AG04449 (cell line): Measurements from ENCODE around the gene WT1.
"Not testable (repeated sequence)": the region's sequence is repeated elsewhere in the genome, so short reads cannot be mapped to it uniquely, and the experiment has no call there.

Experiments
- CTCF ChIA-PET: fragments of 350-600 bp; formaldehyde crosslinking; extraction: SDS; loops from one replicate; lab custom pipeline; 2021; ENCODE audit warnings: antibody characterized with exemption; lab: Yijun Ruan, JAX
- POLR2A ChIA-PET: fragments of 400-600, 350-600 bp; formaldehyde crosslinking; extraction: SDS; loops from one replicate; lab custom pipeline; 2020; ENCODE audit warnings: antibody characterized with exemption, inconsistent platforms; lab: Yijun Ruan, JAX
- DNase-seq: peaks from one replicate; pipeline ENCODE4 v3.0.0-alpha.2; 2010; ENCODE audit warnings: low read depth, low spot score
- H3K4me3 ChIP-seq: 2 replicates; pipeline ENCODE4 v1.5.1; 2011; ENCODE audit warnings: low read depth, mild to moderate bottlenecking, control low read depth, low read length
- TF ChIP-seq, protein P1 (sequence below): IDR thresholded peaks from one replicate; pipeline ENCODE4 v1.5.1; 2011; ENCODE audit warnings: mild to moderate bottlenecking, moderate library complexity, low read length, control low read depth, inconsistent platforms; ENCODE audit not compliant: insufficient read depth; ENCODE audit errors: missing control alignments

The WT1 gene

GRCh38 chr11:32435511-32435941 lies at the start of gene WT1:
Gene WT1, minus strand, starts transcription at chr11:32435539.
- POLR2A ChIA-PET, result no interaction called here
- H3K4me3 ChIP-seq, result no peak within 1 kb of the TSS

DNA sequence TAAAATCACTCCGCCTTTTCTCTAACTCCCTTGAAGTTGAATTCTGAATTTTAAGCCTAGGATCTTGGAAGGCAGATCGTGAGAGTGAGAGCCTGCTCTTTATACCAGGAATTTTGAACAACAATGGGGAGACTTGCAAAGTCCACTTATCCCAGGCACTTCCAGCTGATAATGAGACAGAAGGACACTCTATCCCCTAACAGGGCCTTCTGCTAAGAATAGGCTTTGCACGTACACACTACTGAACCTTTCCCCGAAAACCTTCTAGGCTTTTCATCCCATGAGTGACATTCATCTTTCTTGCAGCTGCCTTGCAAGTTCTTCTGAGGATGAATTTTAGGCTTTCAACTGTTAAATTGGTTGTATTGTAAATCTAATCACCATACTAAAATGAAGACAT lies 44.0 kb upstream of the WT1 start:
- ChIA-PET CTCF (no interaction called here), POLR2A (no interaction called here)
- H3K4me3 ChIP-seq, result no peak overlapping the region
- no peak for DNase-seq
- TF ChIP-seq, protein P1, sequence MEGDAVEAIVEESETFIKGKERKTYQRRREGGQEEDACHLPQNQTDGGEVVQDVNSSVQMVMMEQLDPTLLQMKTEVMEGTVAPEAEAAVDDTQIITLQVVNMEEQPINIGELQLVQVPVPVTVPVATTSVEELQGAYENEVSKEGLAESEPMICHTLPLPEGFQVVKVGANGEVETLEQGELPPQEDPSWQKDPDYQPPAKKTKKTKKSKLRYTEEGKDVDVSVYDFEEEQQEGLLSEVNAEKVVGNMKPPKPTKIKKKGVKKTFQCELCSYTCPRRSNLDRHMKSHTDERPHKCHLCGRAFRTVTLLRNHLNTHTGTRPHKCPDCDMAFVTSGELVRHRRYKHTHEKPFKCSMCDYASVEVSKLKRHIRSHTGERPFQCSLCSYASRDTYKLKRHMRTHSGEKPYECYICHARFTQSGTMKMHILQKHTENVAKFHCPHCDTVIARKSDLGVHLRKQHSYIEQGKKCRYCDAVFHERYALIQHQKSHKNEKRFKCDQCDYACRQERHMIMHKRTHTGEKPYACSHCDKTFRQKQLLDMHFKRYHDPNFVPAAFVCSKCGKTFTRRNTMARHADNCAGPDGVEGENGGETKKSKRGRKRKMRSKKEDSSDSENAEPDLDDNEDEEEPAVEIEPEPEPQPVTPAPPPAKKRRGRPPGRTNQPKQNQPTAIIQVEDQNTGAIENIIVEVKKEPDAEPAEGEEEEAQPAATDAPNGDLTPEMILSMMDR, result no peak

More at GRCh38 chr11:32435511-32435941, at the start of gene WT1:
- CTCF ChIA-PET, result no interaction called here
- DNase-seq, result no peak
- TF ChIP-seq, protein P1, result no peak

- ChIA-PET POLR2A (no interaction called here), CTCF (no interaction called here)
- DNase-seq, result no peak
These were observed 43.0 kb upstream of the WT1 start for GRCh38 chr11:32478277-32478731.

DNA sequence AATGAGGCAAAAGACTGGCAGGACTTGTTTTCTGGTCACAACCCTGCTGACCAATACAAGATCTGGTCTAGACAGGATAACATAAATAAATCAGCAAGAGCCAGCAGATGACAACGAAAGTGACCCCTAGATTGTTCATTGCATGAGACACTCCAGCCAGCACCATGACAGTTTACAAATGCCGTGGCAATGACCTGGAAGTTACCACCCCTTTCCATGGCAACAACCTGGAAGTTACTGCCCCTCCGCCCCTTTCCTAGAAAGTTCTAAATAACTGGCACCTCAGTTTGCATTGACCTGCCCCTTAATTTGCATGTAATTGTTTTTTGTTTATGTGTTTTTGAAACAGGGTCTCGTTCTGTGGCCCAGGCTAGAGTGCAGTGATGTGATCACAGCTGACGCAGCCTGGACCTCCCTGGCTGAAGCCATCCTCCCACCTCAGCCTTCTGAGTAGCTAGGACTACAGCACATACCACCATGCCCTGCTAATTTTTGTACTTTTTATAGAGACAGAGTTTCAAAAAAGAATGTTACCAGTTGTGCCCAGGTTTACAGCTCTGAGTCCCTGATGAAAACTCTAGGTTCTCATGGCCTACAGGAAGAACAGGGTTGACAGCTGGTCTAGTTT lies 38.1 kb upstream of the WT1 start:
- DNase-seq, result no peak
- TF ChIP-seq, protein P1, result no peak
- POLR2A ChIA-PET, result no interaction called here
- no peak overlapping the region for H3K4me3 ChIP-seq
- CTCF ChIA-PET, result no interaction called here

More at GRCh38 chr11:32478277-32478731, 43.0 kb upstream of the WT1 start:
- no peak overlapping the region for H3K4me3 ChIP-seq
- TF ChIP-seq, protein P1, result no peak

DNA sequence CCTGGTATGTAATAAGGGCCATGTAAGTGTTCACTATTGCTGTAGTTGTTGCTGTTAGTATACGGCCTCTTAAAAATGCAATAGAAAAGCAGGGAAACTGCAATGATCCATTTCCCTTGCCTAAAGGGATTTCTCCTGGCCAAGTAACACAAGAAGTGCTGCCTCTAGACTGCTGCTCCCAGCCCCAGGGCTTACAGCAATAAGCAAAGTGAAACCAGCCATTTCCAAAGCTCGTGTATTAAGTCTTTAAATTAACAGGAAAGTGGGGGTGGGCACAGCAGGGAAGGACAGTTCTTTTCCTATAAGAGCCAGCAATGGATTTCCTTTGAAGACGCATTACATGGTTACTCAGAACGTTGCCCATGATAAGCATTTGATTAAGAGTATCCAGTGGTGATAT lies 36.9 kb upstream of the WT1 start:
- POLR2A ChIA-PET, result no interaction called here
- DNase-seq, result no peak
- TF ChIP-seq, protein P1, result no peak
- CTCF ChIA-PET, result no interaction called here
- no peak overlapping the region for H3K4me3 ChIP-seq

- DNase-seq, POLR2A ChIA-PET, CTCF ChIA-PET, H3K4me3 ChIP-seq: not testable (repeated sequence)
These were observed 36.2 kb upstream of the WT1 start for GRCh38 chr11:32471544-32471943.

- DNase-seq, result no peak
- no peak overlapping the region for H3K4me3 ChIP-seq
- TF ChIP-seq, protein P1, result no peak
- POLR2A ChIA-PET, result no interaction called here
- CTCF ChIA-PET, result no interaction called here
These were observed 34.5 kb upstream of the WT1 start for GRCh38 chr11:32469791-32470190.
